Epithelial cell of proximal tubule (primary cell): ENCODE measurements around the gene SDHB. TPM values are rescaled to one million over a fixed set of nuclear protein-coding genes. Genes with fewer than 3 reads are reported as not detected.
A peak's percentile ranks its signal among the peaks of the same experiment; 100 is the strongest.

Experiments used
- DNase-seq: peaks from one replicate; pipeline ENCODE4 v3.0.0-alpha.2; 2011; ENCODE audit warnings: low read depth
- H3K4me3 ChIP-seq: 2 replicates; pipeline ENCODE4 v1.5.1; 2011; ENCODE audit warnings: low read depth, mild to moderate bottlenecking, low read length
- CTCF ChIP-seq: conservative IDR thresholded peaks from 2 replicates; pipeline ENCODE4 v1.5.1; 2012; ENCODE audit warnings: low read depth, mild to moderate bottlenecking, low read length
- total RNA-seq: library from RNA; depleted of rRNA; stranded (reverse); fragments of >200 nt; gene quantifications from 2 replicates; pipeline ENCODE4 v1.2.3, GENCODE V29; 2015

Gene SDHB
- total RNA-seq, 1 donor from 2014 or later = 118 TPM

GRCh38 chr1:16983649-16984048 is 70.2 kb downstream of the SDHB start:
- DNase-seq = no peak
- H3K4me3 ChIP-seq = no peak overlapping the region
- no peak for TF ChIP-seq CTCF

DNA sequence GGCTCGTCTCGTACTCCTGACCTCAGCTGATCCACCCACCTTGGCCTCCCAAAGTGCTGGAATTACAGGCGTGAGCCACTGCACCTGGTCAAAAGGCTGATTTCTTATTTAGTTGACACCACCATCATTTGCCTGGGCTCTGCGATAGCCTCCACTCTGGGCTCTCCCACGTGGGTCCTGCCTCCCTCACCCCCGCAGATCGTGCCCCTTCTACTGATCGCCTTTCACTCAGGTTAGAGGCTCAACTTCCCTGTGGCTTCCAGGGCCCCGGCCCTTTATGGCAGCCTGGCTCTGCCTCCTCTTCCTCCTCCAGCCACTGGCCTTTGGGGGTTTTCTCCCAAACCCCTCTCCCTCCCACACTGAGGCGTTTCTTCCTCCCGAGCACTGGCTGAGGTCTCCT is 70.9 kb downstream of the SDHB start:
- no peak overlapping the region for H3K4me3 ChIP-seq
- DNase-seq = no peak
- TF ChIP-seq CTCF = no peak

- no peak overlapping the region for H3K4me3 ChIP-seq
- no peak for TF ChIP-seq CTCF
- DNase-seq = no peak
Measured at GRCh38 chr1:16981269-16981849, 72.5 kb downstream of the SDHB start.

GRCh38 chr1:16980473-16981268 is 73.2 kb downstream of the SDHB start, which contains the start of gene MFAP2:
MFAP2 (minus strand) TSS chr1:16980620; CDS start chr1:16978273, 2,347 bp downstream.
- no peak for DNase-seq
- H3K4me3 ChIP-seq = peak within 1 kb of the TSS; percentile 28
- TF ChIP-seq CTCF = no peak

DNA sequence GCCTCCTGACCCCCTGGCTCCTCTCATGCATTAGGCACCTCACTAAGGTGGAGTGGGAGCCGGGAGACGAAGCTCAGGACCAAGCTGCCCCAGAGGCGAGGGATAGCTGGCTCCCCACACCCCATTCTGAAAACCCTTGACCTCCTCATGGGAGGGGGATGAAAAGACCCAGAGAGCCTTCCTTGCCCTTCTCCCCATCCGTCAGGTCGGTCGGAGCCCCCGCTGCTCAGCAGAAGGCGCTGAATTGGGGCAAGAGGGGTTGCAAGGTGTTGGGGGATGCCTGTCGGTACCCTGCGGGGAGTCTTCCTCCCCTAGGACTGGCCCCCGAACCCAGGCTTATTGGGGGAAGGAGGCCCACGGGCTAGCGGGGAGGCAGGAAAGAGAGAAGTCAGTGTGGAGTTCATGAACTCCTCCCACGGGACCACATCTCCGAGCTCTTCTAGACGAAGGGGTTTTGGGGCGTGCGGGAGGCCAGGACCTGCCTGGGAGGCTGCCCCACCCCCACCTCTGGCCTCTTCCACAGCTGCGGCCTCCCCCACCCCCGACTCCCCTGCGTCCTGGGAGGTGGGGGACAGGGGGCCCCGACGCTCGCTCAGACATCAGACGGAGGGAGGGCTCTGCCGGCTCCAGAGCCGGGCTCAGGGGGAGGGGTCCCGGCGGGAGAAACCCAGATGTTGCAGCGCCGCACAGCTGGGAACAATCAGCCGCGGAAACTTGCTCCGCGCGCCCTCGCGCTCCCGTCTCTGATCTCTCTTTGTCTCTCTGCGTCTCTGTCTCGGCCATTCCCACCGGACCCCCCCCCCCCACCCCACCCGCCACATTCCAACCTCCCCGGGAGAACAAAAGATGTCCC is 74.1 kb downstream of the SDHB start:
- peak overlapping the region; percentile 28 for H3K4me3 ChIP-seq
- TF ChIP-seq CTCF = no peak
- no peak for DNase-seq

- H3K4me3 ChIP-seq = no peak overlapping the region
- no peak for TF ChIP-seq CTCF
- DNase-seq = no peak
Measured at GRCh38 chr1:16978567-16979474, 75.0 kb downstream of the SDHB start.
